GM12872 (cell line): ENCODE data around the gene C16orf86.

Experiments
- TF ChIP-seq, protein P1 (sequence below): IDR thresholded peaks from 3 replicates; pipeline ENCODE4 v1.5.1; 2011; ENCODE audit warnings: low read depth, mild to moderate bottlenecking, low read length, moderate library complexity; ENCODE audit not compliant: insufficient read depth

The C16orf86 gene

DNA sequence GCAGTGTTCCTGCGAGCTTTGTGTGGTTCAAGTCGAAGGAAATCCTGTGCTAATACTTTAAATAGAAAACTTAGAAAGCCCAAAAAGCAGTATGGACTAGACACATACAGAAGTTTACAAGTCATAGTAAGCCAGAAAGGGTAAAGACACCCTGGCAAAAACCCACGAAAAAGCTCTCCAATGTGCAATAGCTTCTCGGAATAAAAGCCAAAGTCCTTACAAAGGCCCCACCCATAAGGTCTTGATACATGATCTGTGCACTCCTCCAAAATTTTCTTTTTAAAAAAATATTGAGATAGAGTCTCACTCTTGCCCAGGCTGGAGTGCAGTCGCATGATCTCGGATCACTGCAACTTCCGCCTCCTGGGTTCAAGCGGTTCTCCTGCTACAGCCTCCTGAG is 10.3 kb downstream of the C16orf86 start:
- TF ChIP-seq, protein P1, sequence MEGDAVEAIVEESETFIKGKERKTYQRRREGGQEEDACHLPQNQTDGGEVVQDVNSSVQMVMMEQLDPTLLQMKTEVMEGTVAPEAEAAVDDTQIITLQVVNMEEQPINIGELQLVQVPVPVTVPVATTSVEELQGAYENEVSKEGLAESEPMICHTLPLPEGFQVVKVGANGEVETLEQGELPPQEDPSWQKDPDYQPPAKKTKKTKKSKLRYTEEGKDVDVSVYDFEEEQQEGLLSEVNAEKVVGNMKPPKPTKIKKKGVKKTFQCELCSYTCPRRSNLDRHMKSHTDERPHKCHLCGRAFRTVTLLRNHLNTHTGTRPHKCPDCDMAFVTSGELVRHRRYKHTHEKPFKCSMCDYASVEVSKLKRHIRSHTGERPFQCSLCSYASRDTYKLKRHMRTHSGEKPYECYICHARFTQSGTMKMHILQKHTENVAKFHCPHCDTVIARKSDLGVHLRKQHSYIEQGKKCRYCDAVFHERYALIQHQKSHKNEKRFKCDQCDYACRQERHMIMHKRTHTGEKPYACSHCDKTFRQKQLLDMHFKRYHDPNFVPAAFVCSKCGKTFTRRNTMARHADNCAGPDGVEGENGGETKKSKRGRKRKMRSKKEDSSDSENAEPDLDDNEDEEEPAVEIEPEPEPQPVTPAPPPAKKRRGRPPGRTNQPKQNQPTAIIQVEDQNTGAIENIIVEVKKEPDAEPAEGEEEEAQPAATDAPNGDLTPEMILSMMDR: no peak

DNA sequence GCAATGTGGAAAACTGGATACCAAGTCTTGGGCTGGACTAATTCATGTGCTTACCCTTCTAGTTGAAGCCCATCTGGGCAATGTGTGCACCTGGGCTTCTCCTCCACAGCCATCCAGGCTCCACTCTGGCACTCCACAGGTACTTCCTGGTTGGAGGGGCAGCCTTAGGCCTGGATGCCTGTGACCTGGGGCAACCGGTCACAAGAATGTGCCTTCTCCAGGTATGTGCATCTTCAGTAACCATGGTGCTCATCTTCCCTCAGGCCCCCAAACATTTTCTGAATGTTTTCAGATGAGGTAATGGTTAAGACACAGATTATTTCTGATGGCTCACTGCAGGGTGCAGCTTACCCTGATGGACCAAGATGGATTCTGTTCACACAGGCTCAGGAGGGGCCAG is 11.1 kb downstream of the C16orf86 start:
- TF ChIP-seq, protein P1: no peak

DNA sequence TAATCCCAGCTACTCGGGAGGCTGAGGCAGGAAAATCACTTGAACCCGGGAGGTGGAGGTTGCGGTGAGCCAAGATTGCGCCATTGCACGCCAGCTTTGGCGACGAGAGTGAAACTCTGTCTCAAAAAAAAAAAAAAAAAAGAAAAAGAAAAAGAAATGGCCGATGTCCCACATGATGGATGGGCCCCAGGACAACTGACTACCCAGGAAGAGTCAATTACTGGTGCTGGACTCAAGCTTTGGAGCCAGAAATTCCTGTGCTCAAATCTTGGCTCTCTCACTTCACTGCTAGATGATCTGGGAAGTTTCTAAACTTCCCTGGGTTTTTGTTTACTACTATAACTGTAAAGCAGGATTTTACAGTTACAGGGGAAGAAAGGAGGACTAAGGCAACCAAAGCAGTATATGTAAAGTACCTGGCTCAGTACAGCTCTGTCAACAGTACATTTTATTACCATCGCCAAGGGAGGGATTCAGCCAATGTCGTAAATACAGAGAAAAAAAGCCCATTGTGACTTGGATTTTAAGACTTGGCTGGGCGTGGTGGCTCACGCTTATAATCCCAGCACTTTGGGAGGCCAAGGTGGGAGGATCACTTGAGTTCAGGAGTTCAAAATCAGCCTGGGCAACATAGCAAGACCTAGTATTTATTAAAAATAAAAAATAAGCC is 11.9 kb downstream of the C16orf86 start:
- TF ChIP-seq, protein P1: no peak

DNA sequence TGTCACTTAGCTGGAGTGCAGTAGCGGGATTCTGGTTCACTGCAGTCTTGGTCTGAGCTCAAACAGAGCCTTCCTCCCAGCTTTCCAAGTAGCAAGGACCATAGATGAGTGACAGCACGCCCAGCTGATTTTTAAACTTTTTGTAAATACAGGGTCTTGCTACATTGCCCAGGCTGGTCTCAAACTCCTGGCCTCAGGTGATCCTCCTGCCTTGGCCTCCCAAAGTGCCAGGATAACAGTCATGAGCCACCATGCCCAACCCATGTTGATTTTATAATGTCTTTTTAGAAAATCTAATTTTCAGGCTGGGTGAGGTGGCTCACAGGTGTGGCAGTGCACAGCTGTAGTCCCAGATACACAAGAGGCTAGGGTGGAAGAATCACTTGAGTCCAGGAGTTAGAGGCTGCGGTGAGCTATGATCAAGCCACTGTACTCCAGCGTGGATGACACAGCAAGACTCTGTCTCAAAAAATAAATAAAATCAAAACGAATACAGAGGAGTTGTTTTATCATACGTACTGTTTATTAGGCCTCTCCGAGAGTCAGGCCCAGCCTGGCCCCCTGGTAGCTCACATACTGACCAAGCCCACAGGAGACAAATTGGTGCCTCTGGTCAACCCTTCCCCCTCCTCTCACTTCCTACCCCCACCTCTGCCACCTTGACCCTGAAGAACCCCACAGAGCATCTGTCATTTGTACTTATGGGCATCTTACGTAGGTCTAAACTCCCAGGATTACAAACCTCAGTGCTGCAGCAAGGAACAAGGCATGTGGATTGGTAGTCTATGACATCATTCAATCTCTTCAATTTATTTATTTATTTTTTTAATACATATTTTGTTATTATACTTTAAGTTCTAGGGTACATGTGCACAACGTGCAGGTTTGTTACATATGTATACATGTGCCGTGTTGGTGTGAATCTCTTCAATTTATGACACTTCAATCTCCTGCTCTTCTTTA is 13.6 kb downstream of the C16orf86 start:
- TF ChIP-seq, protein P1: no peak

DNA sequence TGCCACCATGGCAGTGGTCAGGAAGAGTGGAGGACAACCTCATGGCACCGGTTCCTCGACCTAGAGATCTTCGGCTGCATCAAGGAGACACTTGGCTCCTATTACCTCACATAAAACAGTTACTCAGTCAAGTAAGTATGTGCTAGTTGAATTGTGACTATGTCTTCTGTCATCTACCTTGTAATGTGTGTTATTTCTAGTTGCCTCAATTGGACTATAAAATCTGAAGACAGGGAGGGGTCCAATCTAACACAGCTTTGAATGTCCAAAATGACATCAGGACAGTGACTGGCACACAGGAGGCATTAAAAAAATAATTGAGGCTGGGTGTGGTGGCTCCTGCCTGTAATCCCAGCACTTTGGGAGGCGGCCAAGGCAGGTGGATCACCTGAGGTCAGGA is 17.2 kb downstream of the C16orf86 start:
- TF ChIP-seq, protein P1: no peak

DNA sequence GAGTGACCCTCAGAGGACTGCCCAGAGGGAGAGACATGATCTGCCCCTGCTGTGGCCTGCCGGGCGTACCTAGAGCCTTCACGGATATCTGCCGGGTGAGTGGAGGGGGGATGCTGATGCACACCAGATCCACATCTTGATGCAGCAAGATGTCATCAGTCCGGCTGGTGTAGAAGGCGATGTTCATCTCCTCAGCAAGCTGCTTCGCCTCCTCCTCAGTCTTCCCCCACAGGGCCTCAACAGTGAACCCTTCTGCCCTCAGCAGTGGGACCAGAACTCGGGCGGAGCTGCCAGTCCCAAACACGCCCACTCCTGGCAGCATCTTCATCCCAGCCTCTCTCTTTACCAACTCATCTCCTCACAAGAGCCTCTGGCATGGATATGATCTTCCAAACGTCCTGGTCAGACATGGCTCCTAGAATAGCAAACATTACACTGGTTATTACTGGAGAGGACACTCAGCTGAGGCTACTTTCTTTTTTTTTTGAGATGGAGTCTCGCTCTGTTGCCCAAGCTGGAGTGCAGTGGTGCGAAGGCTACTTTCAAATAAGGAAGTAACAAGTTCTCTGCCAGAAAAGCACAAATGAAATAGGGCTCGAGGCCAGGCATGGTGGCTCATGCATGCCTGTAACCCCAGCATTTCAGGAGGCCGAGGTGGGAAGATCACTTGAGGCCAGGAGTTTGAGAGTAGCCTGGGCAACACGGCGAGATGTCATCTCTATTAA is 18.9 kb downstream of the C16orf86 start:
- TF ChIP-seq, protein P1: no peak

DNA sequence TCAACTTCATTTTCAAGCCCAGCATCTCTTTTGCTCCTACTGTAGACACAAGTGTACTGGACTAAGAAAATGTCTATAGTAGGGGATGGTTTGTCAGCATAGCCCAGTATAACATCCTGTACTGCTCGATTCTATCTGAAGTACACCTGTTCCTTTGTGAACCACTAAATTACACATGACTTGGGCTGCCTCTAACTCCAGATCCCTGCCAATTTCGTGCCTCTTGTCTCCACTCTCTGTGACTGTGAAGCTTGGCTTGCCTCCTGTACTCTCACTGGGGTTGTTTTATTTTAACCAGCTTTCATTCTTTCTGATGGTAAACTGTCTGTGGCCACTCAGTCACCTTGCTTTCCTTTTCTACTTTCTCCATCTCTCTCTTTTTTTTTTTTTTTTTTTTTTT is 28.0 kb downstream of the C16orf86 start:
- TF ChIP-seq, protein P1: no peak
